ENCODE results near the gene IL2RA.

DNA sequence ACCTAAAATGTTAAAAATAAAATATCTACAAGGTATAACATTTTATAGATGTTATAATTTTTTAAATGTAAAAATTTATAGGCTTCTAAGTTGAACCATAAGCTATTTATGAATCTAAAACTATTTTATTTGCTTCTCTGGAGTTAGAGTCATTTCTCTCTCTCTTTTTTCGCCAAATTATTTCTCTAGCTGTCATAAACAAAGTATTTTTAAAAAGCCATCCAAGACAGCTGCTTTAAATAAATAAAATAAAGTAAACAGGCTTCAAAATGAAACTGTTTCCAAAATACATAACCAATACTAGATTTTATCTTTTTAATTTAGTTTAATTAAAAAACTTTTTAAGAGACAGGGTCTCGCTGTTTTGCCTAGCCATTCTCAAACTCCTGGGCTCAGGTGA is 72.4 kb downstream of the IL2RA start:
- TF ChIP-seq CTCF (IDR thresholded peaks at IDR 0.05) = no peak
- TF ChIP-seq POLR2A (IDR thresholded peaks at IDR 0.05) = no peak
